ENCODE results near the gene ERC1. TPM values are rescaled to one million over a fixed set of nuclear protein-coding genes. Genes with fewer than 3 reads are reported as not detected.

The ERC1 gene
- polyA plus RNA-seq, 1 donor from 2014 or later = 7.1 TPM

GRCh38 chr12:1369938-1370500 is 379.0 kb downstream of the ERC1 start:
- H4K20me1 ChIP-seq (ENCODE audit: insufficient read depth) = no peaks in the 10 kb centered on the region
- no peak overlapping the region for H3K4me2 ChIP-seq (ENCODE audit: low read length)
- H3K36me3 ChIP-seq (ENCODE audit: insufficient read depth, low read length) = no peaks in the 10 kb centered on the region
- H2AFZ ChIP-seq (ENCODE audit: low read depth, low read length) = no peak overlapping the region
- TF ChIP-seq MXI1 (conservative IDR thresholded peaks at IDR 0.05; ENCODE audit: poor library complexity, severe bottlenecking) = no peak
- TF ChIP-seq POLR2AphosphoS5 (IDR thresholded peaks at IDR 0.05) = no peak
- no peaks in the 10 kb centered on the region for H3K79me2 ChIP-seq (replicated peaks; ENCODE audit: insufficient read depth, low read length)
- H3K27ac ChIP-seq (ENCODE audit: low read length) = no peak overlapping the region
- H3K4me3 ChIP-seq (ENCODE audit: low read length) = no peak overlapping the region
- no peaks in the 10 kb centered on the region for H3K9me3 ChIP-seq (ENCODE audit: low read length)
- no peaks in the 10 kb centered on the region for H3K27me3 ChIP-seq (ENCODE audit: insufficient read depth, low read depth, low read length)
- H3F3A ChIP-seq (ENCODE audit: insufficient read depth, low read length, poor library complexity, severe bottlenecking) = no peaks in the 10 kb centered on the region
- no peak overlapping the region for H3K9ac ChIP-seq (ENCODE audit: low read length)
- no peaks in the 10 kb centered on the region for H3K9me2 ChIP-seq (ENCODE audit: insufficient read depth, low read length)

- H3K27ac ChIP-seq (ENCODE audit: low read length) = no peak overlapping the region
- no peaks in the 10 kb centered on the region for H4K20me1 ChIP-seq (ENCODE audit: insufficient read depth)
- H3K4me2 ChIP-seq (ENCODE audit: low read length) = no peak overlapping the region
- no peaks in the 10 kb centered on the region for H3K27me3 ChIP-seq (ENCODE audit: insufficient read depth, low read depth, low read length)
- no peak overlapping the region for H3K9ac ChIP-seq (ENCODE audit: low read length)
- H3K79me2 ChIP-seq (replicated peaks; ENCODE audit: insufficient read depth, low read length) = no peaks in the 10 kb centered on the region
- peaks cover 14% of the 10 kb centered on the region for H3K36me3 ChIP-seq (ENCODE audit: insufficient read depth, low read length)
- no peaks in the 10 kb centered on the region for H3F3A ChIP-seq (ENCODE audit: insufficient read depth, low read length, poor library complexity, severe bottlenecking)
- no peaks in the 10 kb centered on the region for H3K9me2 ChIP-seq (ENCODE audit: insufficient read depth, low read length)
- no peak overlapping the region for H2AFZ ChIP-seq (ENCODE audit: low read depth, low read length)
- no peak overlapping the region for H3K4me3 ChIP-seq (ENCODE audit: low read length)
- peaks cover 10% of the 10 kb centered on the region for H3K9me3 ChIP-seq (ENCODE audit: low read length)
- TF ChIP-seq MXI1 (conservative IDR thresholded peaks at IDR 0.05; ENCODE audit: poor library complexity, severe bottlenecking) (no peak), CTCF (IDR thresholded peaks at IDR 0.05; ENCODE audit: poor library complexity, severe bottlenecking) (no peak), EP300 (conservative IDR thresholded peaks at IDR 0.05; ENCODE audit: poor library complexity, severe bottlenecking) (no peak), SMC3 (conservative IDR thresholded peaks at IDR 0.05; ENCODE audit: poor library complexity) (no peak), EZH2 (IDR thresholded peaks at IDR 0.05; ENCODE audit: borderline replicate concordance, insufficient read depth, low read length, poor library complexity, severe bottlenecking) (no peak), TAF1 (IDR thresholded peaks at IDR 0.05; ENCODE audit: low read depth) (no peak), REST (IDR thresholded peaks at IDR 0.05; ENCODE audit: borderline replicate concordance) (no peak), RAD21 (conservative IDR thresholded peaks at IDR 0.05) (no peak)
These were observed 383.1 kb downstream of the ERC1 start for GRCh38 chr12:1373901-1374735.

Measured in neural cell (in vitro differentiated cells).